A204.1 (cell line): Measurements from ENCODE around the gene TEX14.
"Not testable (repeated sequence)": the region's sequence is repeated elsewhere in the genome, so short reads cannot be mapped to it uniquely, and the experiment has no call there.

Experiments used
- FAIRE-seq: peaks from 2 replicates; lab custom pipeline; 2012; peaks lifted over from hg19 to GRCh38; lab: Jason Lieb, UNC

TEX14 gene

GRCh38 chr17:58557981-58558380 lies 133.9 kb downstream of the TEX14 start:
- FAIRE-seq = no peak

DNA sequence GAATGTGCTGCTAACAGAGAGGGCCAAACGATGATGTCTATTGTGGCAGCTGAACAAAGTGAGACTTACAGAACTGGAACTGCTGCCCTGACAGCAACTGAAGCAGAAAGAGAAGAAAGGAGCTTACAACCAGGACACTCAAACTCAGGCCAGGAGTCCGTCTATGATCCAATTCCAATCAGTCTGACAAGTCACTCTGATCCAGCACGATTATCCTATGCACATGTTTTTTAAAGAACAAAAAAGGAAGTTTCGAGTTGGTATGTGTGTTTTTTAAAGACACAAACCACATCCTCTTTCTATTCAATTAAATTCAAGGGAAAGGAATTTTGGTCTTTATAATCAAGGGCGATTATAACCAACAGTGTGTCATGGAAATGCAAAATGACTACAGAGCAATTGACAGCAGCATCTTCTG lies 135.0 kb downstream of the TEX14 start:
- no peak for FAIRE-seq

DNA sequence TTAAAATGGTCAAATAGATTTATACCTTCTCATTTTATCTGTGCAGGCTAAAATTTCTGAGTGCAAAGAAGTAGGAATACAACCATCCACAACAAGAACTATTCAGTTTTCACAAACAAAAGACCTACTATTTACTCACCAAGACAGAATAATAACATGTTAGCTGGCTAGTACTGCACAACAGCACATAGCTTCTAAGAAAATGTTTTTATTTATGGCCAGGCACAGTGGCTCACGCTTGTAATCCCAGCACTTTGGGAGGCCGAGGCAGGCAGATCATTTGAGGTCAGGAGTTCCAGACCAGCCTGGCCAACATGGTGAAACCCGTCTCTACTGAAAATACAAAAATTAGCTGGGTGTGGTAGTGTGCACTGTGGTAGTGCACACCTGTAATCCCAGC lies 136.7 kb downstream of the TEX14 start:
- FAIRE-seq = not testable (repeated sequence)

DNA sequence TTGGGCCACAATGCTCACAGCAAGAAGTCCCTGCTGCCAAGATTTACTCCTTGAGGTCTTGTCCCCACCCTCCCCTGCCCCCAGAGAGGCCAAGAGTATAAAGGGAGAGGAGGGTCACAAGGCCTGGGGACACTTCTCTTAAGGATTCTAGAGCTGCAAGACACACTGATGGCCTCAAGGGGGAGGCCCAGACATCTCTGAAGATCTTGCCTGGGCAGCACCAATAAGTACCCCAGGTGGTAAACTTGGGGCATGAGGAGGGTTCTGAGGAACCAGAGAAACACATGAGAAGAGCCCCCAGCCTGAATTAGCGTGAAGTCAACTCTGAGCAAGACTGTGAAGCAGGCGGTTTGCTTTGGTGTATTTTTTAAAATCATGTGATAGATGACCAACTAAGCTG lies 150.6 kb downstream of the TEX14 start:
- FAIRE-seq = no peak

- no peak for FAIRE-seq
Measured at GRCh38 chr17:58539698-58540097, 152.1 kb downstream of the TEX14 start.

- FAIRE-seq = no peak
Measured at GRCh38 chr17:58538811-58539409, 152.9 kb downstream of the TEX14 start.

DNA sequence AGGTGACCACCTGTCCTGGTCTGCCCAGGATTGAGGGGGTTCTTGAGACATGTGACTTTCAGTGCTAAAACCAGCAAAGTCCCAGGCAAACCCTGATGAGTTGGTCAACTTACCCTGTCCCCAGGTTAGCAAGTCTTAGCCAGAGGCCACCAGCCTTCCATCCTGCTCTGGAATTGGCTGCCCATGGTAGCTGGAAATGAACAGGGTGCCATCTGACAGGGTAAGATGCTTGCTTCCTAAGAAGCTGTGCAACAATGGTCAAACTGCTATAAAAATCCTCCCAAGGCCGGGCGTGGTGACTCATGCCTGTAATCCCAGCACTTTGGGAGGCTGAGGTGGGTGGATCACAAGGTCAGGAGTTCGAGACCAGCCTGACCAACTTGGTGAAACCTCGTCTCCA lies 154.6 kb downstream of the TEX14 start:
- no peak for FAIRE-seq

DNA sequence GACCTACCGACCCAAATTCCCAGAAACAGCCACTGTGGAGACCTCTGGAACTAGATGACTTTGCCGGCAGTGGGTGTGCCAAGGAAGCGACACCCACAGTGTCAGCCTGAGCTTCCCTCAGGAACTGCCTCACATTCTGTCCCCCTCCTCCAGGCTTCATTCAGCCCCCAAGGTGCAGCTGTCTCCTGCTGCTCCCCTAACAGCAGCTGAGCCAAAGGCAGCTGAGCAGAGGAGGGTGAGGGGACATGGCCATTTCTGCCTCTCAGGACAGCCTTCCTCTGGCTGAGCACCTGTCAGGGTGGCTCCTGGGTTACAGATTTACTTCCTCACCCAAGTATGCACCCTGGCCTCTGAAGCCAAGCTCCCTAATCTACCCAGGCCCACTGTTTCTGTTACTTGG lies 155.3 kb downstream of the TEX14 start:
- no peak for FAIRE-seq

DNA sequence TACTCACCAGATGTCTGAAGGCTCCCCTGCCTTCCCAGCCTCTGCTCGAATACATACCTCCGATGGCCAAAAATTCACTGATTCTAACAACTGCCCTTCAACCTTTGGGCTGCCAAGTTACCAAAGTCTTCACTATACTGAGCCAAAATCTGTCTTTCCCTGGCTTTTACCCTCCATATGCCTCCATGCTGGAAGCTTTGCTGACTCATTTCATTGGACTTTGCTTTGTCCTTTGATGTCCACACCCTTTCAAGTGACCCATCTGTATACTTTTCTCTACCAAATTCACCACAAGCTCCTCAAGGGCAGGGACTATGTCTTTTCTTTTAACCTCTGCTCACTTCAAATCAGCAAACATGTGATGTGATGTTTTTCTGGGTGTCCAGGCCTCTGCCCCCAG lies 156.4 kb downstream of the TEX14 start:
- no peak for FAIRE-seq

DNA sequence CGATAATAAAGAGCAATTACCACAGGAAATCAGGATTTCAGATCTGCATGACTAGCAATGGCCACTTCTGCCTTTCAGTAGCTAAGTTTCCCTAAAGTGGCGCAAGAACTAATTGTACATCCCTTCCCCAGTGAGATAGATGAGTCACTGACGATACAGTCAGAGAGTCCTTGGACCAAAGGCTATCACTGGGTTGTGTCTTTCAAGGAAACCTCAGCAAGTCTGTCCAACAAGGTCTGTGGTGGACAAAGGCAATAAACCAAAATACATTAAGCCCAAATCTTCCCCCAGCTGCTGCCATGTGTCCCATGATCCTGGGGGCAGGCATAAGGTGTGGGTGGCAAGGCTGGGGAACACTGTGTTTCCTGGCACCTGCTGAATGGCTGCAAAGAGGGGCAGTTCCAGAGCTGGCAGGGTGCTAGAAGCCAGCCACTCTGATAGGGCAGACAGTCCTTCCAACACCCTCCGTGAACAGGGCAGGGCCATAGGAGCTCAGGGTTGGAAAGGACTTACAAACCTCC lies 156.9 kb downstream of the TEX14 start:
- FAIRE-seq = no peak

GRCh38 chr17:58534331-58534730 lies 157.5 kb downstream of the TEX14 start:
- FAIRE-seq = no peak

- FAIRE-seq = no peak
Measured at GRCh38 chr17:58533616-58534188, 158.1 kb downstream of the TEX14 start.

DNA sequence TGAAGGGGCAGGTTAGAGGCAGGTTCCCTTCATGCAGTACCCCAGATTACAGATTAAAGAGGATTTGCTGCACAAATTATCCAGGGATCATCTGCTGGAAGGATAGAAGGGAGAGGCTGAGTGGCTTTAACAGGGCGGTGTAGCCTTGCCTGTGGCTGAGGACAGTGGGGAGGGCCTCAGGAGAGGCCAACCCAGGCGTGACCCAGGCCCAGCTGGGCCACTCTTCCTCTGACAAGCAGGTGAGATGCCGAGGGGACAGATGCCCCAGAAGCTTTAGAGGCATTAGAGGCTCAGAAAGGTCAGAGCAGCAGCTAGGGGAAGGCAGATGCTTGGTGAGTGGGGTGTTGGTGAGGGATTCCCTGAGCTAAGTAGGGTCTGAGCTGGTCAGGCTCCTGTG lies 159.3 kb downstream of the TEX14 start:
- no peak for FAIRE-seq

- no peak for FAIRE-seq
Measured at GRCh38 chr17:58531661-58532554, 159.9 kb downstream of the TEX14 start.

GRCh38 chr17:58531122-58531521 lies 160.7 kb downstream of the TEX14 start:
- FAIRE-seq = no peak

DNA sequence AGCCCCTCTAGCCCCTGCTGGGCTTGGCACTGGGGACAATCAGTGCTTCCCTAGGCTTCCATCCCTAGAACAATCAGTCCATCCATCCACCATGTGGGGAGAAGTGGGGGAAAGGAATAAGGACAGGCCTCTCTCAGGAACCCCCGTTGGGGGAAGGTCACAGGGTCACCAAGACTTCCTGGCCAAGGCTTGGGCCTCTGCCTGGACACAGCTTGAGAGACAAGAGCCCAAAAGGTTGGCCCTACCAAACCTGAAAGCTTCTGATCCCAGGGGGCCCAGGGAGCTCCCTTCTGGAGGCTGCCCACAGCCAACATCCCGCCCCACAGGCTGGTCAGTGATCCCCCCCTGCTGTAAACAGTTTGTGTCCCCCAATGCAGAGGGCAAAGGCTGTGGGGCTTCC lies 161.2 kb downstream of the TEX14 start:
- FAIRE-seq = no peak

DNA sequence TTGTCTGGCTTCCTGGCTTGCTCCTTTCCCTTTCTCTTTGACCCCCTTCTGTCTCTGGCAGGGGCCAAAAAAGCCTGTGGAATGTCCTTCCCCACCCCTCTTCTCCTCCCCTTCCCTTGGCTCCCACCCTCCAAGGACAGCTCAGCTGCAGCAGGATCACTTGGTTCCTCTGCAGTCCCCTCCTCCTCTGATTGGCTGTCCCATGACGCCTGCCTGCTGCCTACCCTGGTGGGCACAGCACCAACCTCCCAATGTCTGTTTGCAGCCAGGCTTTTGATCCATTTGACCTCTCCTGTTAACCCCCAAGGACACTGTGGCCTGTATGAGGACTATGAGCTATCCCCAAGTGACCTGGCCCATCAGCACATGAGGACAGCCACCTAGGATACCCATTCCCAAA lies 162.6 kb downstream of the TEX14 start:
- FAIRE-seq = no peak

DNA sequence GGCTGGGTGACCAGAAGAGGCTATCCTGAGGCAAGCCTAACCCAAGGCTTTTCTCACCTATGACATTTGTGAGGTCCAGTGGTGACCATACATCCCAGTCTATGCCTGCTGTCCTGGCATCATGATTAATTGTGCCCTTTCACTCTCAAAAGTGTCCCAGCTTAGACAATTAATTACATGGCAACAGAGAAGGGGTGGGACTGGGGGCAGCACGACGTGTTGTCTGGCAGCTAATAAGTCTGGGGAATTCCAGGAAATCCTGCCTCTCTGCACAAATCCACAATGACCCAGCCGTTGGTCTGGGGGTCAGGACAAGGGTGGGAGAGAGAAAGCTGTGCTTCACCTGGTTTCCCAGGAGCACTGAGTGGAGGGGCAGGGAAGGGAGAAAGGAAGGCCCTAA lies 163.4 kb downstream of the TEX14 start:
- FAIRE-seq = no peak

- FAIRE-seq = no peak
Measured at GRCh38 chr17:58527949-58528348, 163.9 kb downstream of the TEX14 start.

- no peak for FAIRE-seq
Measured at GRCh38 chr17:58527306-58527705, 164.5 kb downstream of the TEX14 start.

DNA sequence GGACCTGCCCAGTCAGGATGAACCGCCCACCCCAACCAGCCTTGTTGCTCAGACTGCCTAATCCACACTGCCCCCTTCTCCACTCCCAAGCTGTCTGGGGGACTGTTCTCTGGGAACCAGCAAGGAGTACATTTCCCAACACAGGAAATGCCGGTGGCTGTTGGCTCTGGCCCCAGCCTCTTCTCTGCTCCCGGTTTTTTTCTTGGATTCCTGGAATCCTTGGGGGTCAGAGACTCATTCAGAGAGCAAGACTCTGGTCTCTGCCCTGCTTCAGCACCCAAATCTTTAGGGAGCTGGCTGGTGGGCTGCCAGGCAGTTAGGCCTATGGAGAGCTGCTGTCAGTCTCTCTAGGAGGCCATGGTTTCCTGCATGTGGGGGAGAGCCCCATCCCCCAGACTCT lies 166.6 kb downstream of the TEX14 start:
- FAIRE-seq = no peak

DNA sequence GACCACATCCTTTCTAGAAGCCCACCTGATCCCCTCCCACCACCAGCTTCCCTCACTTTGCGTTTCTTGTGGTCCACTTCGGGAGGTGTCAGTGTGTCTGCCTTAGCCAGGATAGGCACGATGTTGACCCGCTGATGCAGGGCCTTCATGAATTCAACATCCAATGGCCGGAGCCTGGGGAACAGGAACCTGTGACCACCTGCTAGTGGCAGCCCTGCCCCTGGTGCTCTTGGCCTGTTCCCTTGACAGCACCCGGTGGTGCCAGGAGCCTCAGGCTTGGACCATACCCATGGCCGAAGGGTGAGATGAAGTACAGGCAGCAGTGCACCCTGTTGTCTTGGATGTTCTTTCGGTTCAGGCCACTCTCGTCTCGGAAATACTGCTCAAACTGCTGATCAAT lies 170.2 kb downstream of the TEX14 start:
- no peak for FAIRE-seq

- FAIRE-seq = no peak
Measured at GRCh38 chr17:58520843-58521430, 170.9 kb downstream of the TEX14 start.
